ENCODE data around the gene PRDM2.

DNA sequence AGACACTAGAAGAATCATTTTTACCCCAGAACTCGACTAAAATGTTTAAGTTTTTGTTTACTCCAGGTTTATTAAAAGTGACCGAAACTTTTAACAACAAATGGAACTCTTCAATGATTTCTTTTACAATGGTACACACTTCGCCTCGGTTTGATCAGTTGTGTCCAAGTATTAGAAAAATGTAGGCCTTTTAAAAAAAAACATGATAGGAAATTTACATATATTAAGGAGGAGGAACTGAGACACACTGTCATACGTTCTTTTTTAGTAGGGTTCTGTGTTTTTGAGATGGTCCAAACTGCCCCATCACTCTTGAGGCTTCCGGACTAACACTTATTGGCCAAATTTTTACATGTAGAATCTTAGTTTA, 1.3 kb downstream of the PRDM2 start:
- TF ChIP-seq EZH2phosphoT487 (IDR thresholded peaks at IDR 0.05; ENCODE audit: low read depth, severe bottlenecking, unreplicated experiment) (no peak), EZH2 (IDR thresholded peaks at IDR 0.05; ENCODE audit: borderline replicate concordance) (no peak)
- TF ChIP-seq, protein P1, sequence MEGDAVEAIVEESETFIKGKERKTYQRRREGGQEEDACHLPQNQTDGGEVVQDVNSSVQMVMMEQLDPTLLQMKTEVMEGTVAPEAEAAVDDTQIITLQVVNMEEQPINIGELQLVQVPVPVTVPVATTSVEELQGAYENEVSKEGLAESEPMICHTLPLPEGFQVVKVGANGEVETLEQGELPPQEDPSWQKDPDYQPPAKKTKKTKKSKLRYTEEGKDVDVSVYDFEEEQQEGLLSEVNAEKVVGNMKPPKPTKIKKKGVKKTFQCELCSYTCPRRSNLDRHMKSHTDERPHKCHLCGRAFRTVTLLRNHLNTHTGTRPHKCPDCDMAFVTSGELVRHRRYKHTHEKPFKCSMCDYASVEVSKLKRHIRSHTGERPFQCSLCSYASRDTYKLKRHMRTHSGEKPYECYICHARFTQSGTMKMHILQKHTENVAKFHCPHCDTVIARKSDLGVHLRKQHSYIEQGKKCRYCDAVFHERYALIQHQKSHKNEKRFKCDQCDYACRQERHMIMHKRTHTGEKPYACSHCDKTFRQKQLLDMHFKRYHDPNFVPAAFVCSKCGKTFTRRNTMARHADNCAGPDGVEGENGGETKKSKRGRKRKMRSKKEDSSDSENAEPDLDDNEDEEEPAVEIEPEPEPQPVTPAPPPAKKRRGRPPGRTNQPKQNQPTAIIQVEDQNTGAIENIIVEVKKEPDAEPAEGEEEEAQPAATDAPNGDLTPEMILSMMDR (IDR thresholded peaks at IDR 0.05; ENCODE audit: poor library complexity): no peak
